Measurements from ENCODE around the gene UQCRFS1.
A peak's percentile ranks its signal among the peaks of the same experiment; 100 is the strongest.

DNA sequence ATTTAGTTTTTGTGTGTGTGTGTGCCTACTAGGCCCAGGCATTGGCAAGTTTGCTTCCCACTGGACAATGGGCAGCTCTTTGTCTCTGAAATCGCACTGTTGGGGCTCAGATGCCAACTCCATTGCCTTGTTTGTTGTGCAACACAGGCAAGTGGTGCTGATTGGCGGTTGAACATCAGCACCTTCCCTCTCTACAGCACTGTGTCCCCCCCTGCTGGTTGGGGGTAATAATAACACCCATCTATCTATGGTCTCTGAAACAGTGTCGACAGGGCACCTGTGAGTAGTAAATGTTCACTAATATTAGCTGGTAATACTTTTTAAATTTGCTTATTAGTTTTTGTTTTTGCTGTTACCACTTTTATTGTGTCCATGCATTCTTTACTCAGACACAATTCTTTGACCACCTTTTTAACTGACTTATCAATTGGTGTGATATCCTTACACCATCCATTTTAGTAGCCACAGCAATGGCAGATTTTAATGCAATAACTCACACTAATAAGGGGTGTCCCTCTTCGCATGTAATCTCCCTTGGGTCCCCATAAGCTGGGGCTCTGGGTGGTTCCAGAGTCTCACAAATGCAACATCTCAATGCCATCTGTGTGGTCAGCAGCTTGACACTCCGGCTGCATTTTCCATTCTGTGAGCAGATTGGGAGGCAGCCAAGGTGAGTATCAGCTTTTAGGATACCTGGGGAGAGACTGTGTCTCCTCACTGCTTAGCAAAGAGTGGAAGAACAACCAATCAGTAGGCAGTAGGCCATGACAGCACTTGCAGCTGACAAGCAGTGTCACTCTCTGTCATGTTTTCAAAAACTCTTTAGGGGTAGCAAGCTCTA lies 47.7 kb upstream of the UQCRFS1 start:
- TF ChIP-seq, protein P1, sequence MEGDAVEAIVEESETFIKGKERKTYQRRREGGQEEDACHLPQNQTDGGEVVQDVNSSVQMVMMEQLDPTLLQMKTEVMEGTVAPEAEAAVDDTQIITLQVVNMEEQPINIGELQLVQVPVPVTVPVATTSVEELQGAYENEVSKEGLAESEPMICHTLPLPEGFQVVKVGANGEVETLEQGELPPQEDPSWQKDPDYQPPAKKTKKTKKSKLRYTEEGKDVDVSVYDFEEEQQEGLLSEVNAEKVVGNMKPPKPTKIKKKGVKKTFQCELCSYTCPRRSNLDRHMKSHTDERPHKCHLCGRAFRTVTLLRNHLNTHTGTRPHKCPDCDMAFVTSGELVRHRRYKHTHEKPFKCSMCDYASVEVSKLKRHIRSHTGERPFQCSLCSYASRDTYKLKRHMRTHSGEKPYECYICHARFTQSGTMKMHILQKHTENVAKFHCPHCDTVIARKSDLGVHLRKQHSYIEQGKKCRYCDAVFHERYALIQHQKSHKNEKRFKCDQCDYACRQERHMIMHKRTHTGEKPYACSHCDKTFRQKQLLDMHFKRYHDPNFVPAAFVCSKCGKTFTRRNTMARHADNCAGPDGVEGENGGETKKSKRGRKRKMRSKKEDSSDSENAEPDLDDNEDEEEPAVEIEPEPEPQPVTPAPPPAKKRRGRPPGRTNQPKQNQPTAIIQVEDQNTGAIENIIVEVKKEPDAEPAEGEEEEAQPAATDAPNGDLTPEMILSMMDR (IDR thresholded peaks at IDR 0.05) = peak; percentile 18
- no peak for TF ChIP-seq EZH2 (IDR thresholded peaks at IDR 0.05; ENCODE audit: borderline replicate concordance, insufficient read depth, low read depth, low read length, poor library complexity, severe bottlenecking)

Measured in B cell (primary cell).